Mucosa of descending colon (tissue), 3 donors: ENCODE data around the gene FBN1. TPM values are rescaled to one million over a fixed set of nuclear protein-coding genes. Genes with fewer than 3 reads are reported as not detected.

Experiments
- ATAC-seq: fragments of 200-7000 bp; cut with Tn5 transposase; one replicate; pipeline ENCODE4 v1.9.1; 2020; ENCODE audit warnings: mild to moderate bottlenecking, moderate library complexity
- DNase-seq, 3 donors: peaks; one replicate each; pipeline ENCODE4 v3.0.0-alpha.2; 2020
- H3K36me3 ChIP-seq: fragments of 200-600 bp; one replicate; pipeline ENCODE4 v1.8.0; 2021; ENCODE audit warnings: low read depth, mild to moderate bottlenecking
- H3K4me1 ChIP-seq: fragments of 200-600 bp; one replicate; pipeline ENCODE4 v1.8.0; 2021; ENCODE audit warnings: low read depth, mild to moderate bottlenecking
- H3K4me3 ChIP-seq: fragments of 200-600 bp; one replicate; pipeline ENCODE4 v1.8.0; 2021; ENCODE audit warnings: mild to moderate bottlenecking
- H3K9me3 ChIP-seq: fragments of 200-600 bp; one replicate; pipeline ENCODE4 v1.8.0; 2021; ENCODE audit warnings: mild to moderate bottlenecking
- CTCF ChIP-seq: fragments of 200-600 bp; IDR thresholded peaks from one replicate; pipeline ENCODE4 v1.8.0; 2022; ENCODE audit warnings: antibody characterized with exemption, mild to moderate bottlenecking
- intact Hi-C, 2 donors: fragments of 100-400 bp; cut with DNase I in 1 of 2; cut with micrococcal nuclease in 1 of 2; formaldehyde crosslinking; loops; one replicate each; pipeline versions ENCODE4 v1.11.0 to v1.11.1; 2022; cut with DNase I, micrococcal nuclease
- total RNA-seq, 3 donors: library from RNA; stranded (reverse); fragmentation: NEBNext Ultra II Directional in 2 of 3; extraction: Animal tissue kit (Norgen Biotek cat#: 25700) in 2 of 3; gene quantifications; one replicate each; pipeline versions ENCODE4 v1.2.1 to v1.2.4, GENCODE V29; 2021 to 2023
- donor health status: DM: no; HTN: no; CAD: no; lungs with moderate emphysema.
- donor health status: DM: no; HTN: no; CAD: no.
- donor health status: DM: no; HTN: yes; CAD: no.

The FBN1 gene
- total RNA-seq, 3 donors from 2014 or later = 9.3 to 47.9 (median 35.9) TPM

GRCh38 chr15:48406911-48407310, 238.6 kb downstream of the FBN1 start:
- TF ChIP-seq CTCF = no peak
- H3K4me3 ChIP-seq = no peak overlapping the region
- no peaks in the 10 kb centered on the region for H3K4me1 ChIP-seq
- H3K9me3 ChIP-seq = no peaks in the 10 kb centered on the region
- ATAC-seq = no peak
- no peaks in the 10 kb centered on the region for H3K36me3 ChIP-seq
- intact Hi-C loops = no loop called here
- no peak for DNase-seq

GRCh38 chr15:48406266-48406891, 239.1 kb downstream of the FBN1 start:
- intact Hi-C loops = no loop called here
- DNase-seq (no peak), ATAC-seq (no peak)
- Histone ChIP-seq H3K9me3 (no peaks in the 10 kb centered on the region), H3K4me1 (no peaks in the 10 kb centered on the region), H3K4me3 (no peak overlapping the region), H3K36me3 (no peaks in the 10 kb centered on the region)
- TF ChIP-seq CTCF = no peak

GRCh38 chr15:48402427-48403177, 242.9 kb downstream of the FBN1 start:
- TF ChIP-seq CTCF = no peak

GRCh38 chr15:48400086-48400485, 245.4 kb downstream of the FBN1 start:
- DNase-seq (no peak), ATAC-seq (no peak)
- intact Hi-C loops = no loop called here
- Histone ChIP-seq H3K36me3 (no peaks in the 10 kb centered on the region), H3K4me3 (no peak overlapping the region), H3K9me3 (no peaks in the 10 kb centered on the region), H3K4me1 (no peaks in the 10 kb centered on the region)
- no peak for TF ChIP-seq CTCF

More at GRCh38 chr15:48402427-48403177, 242.9 kb downstream of the FBN1 start:
- ATAC-seq (no peak), DNase-seq (no peak)
- H3K36me3 ChIP-seq = no peaks in the 10 kb centered on the region
- H3K9me3 ChIP-seq = no peaks in the 10 kb centered on the region
- no peaks in the 10 kb centered on the region for H3K4me1 ChIP-seq
- H3K4me3 ChIP-seq = no peak overlapping the region
- intact Hi-C loops = no loop called here

- no peak overlapping the region for H3K4me3 ChIP-seq
- no peak for TF ChIP-seq CTCF
- DNase-seq = peak in 1 of 3 donors; percentile 18
- H3K4me1 ChIP-seq = peaks cover 4% of the 10 kb centered on the region
- ATAC-seq = no peak
- H3K36me3 ChIP-seq = no peaks in the 10 kb centered on the region
- intact Hi-C loops = no loop called here
- H3K9me3 ChIP-seq = no peaks in the 10 kb centered on the region
Observed at GRCh38 chr15:48397841-48398240, 247.7 kb downstream of the FBN1 start.
